HG02571 (cell line): ENCODE data around the gene XIRP1.

Experiments used
- ATAC-seq: cut with Tn5 transposase; IDR thresholded peaks from one replicate; pipeline ENCODE4 v1.9.1; 2021; ENCODE audit warnings: mild to moderate bottlenecking, moderate library complexity; ENCODE audit not compliant: unreplicated experiment

Gene XIRP1

GRCh38 chr3:39209329-39209970 lies 17.1 kb upstream of the XIRP1 start:
- no peak for ATAC-seq

GRCh38 chr3:39208463-39209055 lies 16.2 kb upstream of the XIRP1 start:
- no peak for ATAC-seq

- no peak for ATAC-seq
Measured at GRCh38 chr3:39207361-39208186, 15.2 kb upstream of the XIRP1 start.

GRCh38 chr3:39205919-39206516 lies 13.6 kb upstream of the XIRP1 start:
- no peak for ATAC-seq

GRCh38 chr3:39205131-39205530 lies 12.7 kb upstream of the XIRP1 start:
- ATAC-seq: no peak

GRCh38 chr3:39203860-39204259 lies 11.5 kb upstream of the XIRP1 start:
- no peak for ATAC-seq

GRCh38 chr3:39203402-39203801 lies 11.0 kb upstream of the XIRP1 start:
- ATAC-seq: no peak

- ATAC-seq: no peak
Measured at GRCh38 chr3:39202094-39202493, 9.7 kb upstream of the XIRP1 start.

- no peak for ATAC-seq
Measured at GRCh38 chr3:39196671-39197356, 4.4 kb upstream of the XIRP1 start.

GRCh38 chr3:39196034-39196433 lies 3.6 kb upstream of the XIRP1 start:
- ATAC-seq: no peak

GRCh38 chr3:39193391-39193790 lies 996 bp upstream of the XIRP1 start:
- ATAC-seq: no peak

- ATAC-seq: no peak
Measured at GRCh38 chr3:39191773-39192172, 622 bp downstream of the XIRP1 start.

- no peak for ATAC-seq
Measured at GRCh38 chr3:39191111-39191510, 1.3 kb downstream of the XIRP1 start.

- ATAC-seq: no peak
Measured at GRCh38 chr3:39190281-39191025, 1.9 kb downstream of the XIRP1 start.

- ATAC-seq: no peak
Measured at GRCh38 chr3:39189959-39190269, 2.5 kb downstream of the XIRP1 start.

- no peak for ATAC-seq
Measured at GRCh38 chr3:39189150-39189958, 3.0 kb downstream of the XIRP1 start.

GRCh38 chr3:39188271-39189149 lies 3.9 kb downstream of the XIRP1 start:
- no peak for ATAC-seq

GRCh38 chr3:39187372-39188155 lies 4.8 kb downstream of the XIRP1 start:
- no peak for ATAC-seq
